Ureter (tissue), 1 donor: Measurements from ENCODE around the gene TCF12. TPM values are rescaled to one million over a fixed set of nuclear protein-coding genes. Genes with fewer than 3 reads are reported as not detected.
A peak's percentile ranks its signal among the peaks of the same experiment; 100 is the strongest.

Experiments
- DNase-seq: peaks from one replicate; pipeline ENCODE4 v3.0.0-alpha.2; 2020; ENCODE audit warnings: low spot score
- total RNA-seq: library from RNA; stranded (reverse); gene quantifications from one replicate; pipeline ENCODE4 v1.2.4, GENCODE V29; 2023
- donor health status: DM: yes; HTN: yes; CAD: no.

Gene TCF12
- total RNA-seq, 1 donor from 2014 or later: 158 TPM

DNA sequence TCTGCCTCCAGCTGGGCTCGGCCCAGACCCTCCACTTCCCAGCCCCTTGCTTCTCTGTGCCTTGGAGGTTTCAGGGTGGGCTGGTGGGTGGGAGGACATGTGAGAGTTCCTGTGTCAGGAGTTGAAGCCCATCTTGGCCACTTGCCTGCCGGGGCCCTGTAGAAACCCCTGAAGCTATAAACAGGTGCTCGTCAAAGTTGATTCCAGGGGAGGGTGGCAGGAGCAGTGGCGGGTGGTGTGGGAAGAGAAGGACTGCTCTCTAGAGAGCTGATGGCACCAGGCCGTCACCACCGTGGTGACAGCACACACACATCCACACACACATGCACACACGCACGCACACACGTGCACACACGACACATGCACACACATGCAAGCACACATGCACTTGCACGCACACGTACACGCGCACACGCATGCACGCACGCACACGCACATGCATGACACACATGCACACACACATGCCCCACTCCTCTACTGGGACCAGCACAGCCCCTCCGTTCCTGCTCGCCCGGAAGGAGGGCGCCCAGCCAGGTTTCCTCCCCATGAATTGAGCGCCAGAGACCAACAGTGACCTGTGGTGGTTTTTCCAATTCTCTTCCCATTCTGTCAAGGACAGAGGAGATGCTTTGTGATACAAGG is 401.6 kb downstream of the TCF12 start:
- no peak for DNase-seq

DNA sequence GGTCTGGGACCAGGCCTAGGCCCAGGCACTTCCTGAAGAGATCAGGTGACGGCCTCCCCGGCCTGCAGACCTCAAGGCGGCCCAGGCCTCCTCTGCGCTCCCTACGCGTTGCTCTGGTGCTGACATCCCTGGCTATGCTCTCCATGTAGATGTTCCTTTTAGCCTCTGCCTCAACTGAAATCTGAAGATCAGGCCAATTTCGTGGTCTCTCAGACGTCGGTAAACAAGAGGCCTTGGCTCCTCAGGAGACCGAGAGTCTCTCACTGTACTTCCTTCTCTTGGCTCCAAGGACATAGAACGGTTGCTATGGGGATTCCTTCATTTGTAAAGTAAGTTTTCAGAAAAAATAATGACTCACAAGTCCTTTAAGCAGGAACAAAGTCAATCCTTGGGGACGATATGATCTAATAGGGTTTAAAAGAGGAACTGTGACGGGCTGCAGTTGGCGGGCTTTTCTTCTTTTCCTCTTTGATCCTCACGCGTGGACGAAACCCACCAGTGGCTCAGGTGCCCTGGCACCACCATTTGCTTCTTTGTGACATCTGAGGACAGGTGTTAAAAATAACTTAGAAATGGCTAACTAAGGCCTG is 402.3 kb downstream of the TCF12 start:
- DNase-seq: no peak

DNA sequence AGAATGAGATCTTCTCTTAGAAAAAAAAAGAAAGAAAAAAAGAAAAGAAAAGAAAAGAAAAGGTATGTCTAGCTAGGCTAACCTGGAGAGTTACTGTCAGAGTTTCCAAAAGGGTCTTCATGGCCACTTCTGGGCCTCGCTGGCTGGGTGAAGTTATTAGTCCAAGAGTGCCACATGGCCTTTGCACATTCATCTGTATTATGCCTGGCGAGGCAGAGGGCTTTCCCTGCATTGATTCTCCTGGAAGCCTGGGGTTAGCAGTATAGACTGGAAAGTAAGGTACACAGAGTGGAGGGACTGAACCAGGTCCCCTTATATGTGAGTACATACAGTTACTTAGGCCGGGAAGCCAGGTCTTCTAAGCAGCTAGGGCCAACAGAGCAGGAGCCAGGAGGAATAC is 403.0 kb downstream of the TCF12 start:
- DNase-seq: no peak

DNA sequence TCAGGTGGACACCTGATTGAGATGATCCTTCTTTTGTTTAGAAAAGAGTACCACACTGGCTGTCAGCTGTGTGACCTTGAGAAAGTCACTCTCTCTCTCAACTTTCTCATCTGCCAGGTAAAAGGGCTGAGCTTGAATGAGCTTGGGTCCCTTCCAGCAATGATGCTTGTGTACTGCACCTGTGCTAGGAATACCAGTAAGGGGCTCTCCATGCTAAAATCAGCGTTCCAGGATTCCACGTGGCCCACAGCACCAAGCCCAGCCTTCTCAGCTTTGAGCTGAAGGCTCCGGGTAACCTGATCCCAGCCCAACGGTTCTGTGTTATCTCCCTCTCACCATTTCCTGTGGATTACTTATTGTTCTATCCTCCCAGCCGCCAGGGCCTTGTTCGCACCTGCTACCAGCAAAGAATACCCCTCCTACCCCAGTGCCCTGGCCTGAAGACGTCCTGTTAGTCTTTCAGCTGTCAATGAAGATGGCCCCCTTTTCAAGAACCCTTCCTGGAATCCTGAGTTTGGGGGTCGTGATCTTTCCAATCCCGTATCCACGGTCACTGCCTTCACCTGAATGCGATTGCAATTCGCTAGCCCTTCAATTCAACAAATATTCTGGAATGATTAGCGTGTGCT is 403.6 kb downstream of the TCF12 start:
- no peak for DNase-seq

DNA sequence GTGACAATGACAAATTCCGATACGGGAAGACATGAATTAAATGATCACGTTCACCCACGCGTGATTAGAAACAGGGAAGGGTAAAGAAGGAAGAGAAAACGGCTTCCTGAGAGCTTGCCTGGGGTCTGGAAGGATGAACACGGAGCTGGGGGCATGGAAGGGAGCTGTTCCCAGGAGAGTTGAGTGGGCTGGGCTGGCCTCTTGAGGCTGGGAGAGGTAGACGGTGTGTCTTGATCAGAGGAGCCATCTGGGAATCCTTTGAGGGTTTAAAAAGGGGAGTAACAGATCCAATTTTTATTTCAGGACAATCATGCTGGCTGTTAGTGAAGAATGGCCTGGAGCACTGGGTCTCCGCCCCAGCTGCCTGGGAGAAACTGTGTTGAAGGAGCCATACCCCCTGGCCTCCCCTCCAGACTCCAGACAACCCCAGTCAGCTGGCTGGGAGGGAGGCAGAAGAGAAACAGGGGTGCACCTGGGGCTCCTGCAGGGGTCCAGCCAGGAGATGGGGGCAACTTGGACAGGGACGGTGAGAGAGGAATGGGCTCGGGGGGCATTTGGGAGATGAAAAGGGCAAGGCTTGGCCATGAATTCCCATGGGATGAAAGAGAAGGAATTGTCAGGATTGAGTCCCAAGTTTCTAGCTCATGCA is 404.3 kb downstream of the TCF12 start:
- DNase-seq: no peak

DNA sequence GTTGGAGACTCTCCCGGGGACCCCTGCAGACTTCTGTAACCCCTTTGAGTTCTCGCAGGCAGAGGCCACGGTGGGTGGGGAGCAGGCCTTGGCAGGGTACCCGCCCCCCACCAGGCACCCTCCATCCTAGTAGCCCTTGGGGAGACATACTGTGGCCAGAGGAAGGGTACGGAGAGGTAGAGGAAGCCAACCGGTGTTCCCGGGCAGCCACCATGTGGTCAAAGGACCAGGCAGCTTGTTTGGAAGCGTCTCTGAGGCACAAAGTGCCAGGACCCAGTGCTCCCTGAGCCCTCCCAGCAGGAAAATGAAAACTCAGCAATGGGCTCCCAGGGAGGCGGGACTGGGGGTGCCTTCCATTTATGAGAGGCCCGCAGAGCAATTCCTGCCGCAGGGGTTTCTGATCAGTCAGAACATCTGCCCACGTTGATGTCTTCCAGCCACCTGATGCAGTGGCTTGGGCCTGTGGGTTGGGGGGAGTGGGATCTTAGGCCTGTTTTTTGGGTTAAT is 404.9 kb downstream of the TCF12 start:
- no peak for DNase-seq

DNA sequence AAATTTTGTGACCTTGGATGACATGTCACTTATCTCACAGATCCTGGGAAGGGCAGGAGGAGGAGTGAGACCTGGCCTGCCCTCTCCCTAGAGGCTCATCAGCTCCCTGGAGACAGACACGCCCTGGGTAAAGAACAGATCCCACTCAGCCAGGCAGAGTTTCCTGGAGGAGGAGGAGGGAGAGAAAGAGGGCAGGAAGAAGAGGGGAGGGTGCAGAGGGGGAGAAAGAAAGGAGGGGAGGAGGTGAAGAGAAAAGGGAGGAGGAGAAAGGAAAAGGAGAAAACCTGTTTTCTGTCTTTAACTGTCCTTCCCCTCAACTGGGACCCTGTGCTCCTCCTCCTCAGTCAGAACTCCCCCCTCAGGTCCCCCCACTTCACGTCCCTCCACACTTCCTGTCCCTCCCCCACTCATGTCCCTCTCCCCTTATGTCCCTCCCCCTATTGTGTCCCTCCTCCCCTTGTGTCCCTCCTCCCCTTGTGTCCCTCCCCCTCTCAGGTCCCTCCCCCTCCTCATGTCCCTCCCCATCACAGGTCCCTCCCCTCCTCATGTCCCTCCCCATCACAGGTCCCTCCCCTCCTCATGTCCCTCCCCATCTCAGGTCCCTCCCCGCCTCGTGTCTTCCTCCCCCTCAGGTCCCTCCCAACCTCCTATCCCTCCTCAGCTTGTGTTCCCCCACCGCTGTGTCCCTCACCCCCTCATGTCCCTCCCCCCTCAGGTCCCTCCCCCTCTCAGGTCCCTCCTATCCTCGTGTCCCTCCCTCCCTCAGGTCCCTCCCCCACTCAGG is 405.6 kb downstream of the TCF12 start:
- no peak for DNase-seq

DNA sequence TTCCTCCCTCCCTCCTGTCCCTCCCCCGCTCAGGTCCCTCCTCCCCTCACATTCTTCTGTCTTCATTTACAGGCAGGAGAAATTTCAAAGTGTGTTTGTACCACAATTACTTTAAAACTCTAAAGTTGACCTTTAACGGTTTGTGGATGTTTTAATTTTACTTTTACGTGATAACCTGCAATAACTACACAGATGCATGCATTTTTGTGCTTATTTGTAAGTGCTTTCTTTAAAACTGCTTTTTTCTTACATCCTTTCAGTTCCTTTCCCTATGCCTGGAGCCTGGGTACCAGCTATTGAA is 406.1 kb downstream of the TCF12 start:
- no peak for DNase-seq

DNA sequence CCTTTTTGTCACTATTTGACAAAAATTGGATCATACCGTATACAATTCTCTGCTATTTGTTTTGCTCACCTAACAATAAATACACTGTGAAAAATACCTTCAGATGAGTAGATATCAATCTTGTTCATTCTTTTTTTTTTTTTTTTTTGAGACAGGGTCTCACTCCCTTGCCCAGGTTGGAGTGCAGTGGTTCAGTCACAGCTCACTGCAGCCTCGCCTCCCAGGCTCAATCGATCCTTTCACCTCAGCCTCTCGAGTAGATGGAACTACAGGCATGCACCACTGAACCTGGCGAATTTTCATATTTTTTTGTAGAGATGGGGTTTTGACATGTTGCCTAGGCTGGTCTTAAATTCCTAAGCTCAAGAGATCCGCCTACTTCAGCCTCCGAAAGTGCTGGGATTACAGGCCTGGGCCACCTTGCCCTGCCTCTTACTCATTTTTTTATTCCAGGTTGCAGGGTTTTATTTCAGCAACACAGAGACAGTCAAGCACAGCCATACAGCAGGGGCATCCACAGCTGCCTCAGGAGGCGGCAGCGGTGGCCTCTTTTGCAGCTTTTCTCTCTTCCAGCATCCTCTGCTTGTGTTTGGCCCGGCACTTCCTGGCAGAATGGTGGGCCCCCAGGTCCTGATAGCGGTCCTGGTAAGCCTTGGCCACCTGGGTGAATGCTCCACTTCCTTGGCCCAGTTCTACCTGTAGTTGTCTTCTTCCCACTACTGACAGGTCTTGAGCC is 406.7 kb downstream of the TCF12 start:
- no peak for DNase-seq

DNA sequence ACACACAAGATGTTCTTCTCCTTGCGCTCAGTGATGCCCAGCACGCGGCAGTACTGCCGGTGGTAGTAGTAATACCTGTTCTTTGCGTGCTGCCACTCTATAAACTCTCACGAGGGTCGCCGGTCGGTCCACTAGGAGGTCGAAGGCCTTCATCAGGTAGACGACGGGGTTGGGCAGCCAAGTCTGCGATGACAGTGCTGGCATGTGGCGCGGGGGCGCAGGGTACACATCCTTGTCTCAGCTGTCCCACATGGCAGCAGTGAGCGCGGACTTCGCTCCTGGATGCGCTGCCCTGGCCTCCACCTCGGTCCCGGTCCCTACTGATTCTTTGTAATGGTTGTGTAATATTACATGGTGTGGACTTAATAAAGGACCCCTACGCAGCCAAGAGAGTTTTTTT is 407.8 kb downstream of the TCF12 start:
- no peak for DNase-seq

DNA sequence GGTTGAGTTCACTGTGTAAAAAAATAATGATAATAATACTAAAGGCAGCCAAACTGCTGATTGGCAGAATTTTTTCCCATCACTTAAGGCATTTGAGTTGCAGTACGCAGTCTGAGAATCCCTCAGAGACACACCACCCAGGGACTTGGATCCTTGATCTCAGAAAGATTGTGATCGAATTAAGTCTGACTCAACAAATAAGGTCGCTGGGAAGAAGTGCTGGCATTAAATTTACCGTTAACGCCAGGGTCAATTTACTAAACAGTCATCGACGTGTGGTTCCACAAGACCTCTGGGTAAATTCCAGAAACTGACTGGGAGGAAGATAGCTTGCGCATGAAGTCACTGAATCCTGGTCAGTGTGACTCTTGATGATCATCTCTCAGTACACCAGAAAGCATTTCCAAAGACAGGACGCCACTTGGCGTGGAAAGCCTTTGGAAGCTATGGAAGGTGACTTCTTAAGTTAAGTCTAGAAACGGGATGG is 409.6 kb downstream of the TCF12 start:
- DNase-seq: no peak

DNA sequence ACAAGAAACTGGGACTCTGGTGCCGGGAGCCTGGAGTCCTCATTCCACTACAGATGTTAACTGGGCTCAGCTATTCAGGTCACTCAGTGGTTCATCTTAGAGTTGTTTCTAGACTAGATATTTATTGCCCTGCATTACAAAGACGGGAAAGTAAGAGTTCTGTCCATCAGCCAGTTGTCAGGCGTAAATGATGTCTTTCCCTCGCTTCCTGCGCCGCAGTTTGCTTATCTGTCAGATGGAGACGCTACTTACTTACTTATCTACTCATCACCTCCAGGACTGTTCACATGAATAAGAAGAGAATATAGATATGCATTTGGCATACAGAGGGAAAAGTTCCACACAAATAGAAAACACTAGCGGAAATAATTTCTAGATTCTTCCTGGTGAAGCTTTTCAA is 410.0 kb downstream of the TCF12 start:
- no peak for DNase-seq

DNA sequence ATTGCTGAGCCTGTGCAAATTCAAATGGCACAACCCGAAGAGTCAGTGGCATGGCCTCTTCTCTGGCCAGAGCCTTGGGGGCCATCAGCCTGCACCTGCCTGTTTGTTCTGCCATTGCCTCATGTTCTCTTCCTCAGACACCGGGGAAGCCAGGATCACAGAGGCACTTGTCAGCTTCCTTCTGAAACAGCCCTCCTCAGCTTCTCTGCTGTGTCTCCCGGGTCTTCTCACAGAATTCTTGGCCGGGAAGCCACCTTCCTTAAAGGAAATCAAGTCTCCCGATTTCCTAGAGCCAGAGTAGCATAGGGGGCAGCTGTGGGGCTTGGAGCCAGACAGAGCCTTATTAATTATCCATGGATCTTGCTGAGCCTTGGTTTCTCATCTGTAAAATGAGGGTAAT is 410.5 kb downstream of the TCF12 start:
- DNase-seq: no peak

DNA sequence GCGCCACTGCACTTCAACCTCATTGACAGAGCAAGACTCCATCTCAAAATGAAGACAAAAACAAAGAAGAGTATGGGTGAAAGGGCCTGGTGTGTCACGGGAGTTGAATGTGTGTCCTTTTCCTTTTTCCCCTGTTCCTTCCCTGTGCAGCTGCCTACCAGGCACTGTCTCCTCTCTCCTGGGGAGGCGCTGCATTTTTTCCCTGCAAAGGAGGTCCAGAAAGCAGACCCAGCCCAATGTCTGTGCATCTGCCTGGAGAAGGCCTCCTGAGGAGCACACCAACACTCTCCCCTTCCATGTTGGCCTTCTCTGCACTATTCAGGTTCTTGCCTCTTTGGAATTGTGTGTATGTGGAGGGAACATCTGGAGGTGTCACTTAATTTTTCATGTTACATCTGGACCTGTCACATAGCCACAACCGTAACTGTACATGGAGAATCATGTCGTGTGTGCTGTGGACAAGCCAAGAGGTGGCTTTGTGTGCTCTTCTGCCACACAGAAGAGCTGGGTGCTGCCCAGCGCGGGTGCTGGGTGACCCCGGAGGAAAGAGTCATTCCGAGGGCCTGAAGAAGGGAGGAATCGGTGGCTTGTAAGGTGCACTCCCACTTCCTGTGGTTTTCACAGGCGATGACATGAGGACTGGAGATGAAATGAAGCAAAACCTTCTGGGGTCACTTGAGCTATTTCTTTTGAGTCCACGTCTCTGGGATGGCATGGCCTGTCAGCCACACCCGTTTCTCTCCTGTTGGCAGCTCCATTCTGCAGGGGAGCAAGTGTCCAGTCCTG is 411.3 kb downstream of the TCF12 start:
- DNase-seq: no peak

DNA sequence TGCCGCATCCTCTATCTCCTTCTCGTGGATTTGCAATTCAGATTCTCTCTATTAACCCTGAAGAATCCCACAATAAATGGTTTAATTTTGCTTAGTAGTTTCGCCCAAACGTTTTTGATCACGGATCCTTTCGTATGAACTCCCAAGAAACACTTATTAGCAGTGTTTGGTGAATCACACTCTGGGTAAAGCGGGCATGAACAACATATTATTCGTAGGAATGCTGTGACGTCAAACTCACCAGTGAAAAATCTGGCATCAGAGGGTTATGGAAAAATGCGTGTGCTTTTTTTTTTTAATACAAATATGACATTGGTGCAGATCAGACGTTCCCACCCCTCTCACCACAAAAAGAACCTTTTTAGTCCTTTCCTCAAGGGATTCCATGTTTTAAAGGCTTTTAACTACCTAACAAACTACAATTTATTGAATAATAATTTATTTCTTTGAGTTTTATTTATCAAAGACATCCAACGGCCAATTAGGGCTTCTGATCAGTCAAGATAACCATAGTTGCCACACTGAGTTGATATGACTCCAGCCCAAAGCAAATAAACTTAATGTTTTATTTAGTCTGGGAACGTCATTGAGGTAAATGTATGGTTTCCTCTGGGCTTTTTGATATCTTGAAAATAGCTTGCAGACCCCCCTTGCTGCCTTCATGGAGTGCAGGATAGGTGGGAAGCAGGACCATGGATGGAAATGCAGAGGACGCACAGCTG is 412.3 kb downstream of the TCF12 start:
- DNase-seq: no peak

DNA sequence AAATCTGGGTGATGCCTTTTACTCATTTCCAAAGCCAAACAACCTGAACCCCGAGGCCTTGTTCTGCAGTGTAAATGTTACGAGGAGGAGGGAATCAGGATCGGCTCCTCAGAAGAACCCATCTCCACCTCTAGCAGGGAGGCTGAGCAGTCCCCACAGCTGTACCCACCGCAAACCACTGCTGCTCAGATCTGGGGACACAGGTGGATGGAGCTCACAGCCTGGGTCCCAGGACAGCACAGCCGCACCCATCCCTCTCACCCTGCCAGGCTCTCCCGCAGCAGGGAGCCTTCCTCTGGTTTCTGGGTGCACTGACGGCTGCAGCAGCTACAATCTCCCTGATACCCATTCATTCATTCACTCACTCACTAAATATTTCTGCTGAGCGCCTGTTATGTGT is 413.9 kb downstream of the TCF12 start:
- no peak for DNase-seq

DNA sequence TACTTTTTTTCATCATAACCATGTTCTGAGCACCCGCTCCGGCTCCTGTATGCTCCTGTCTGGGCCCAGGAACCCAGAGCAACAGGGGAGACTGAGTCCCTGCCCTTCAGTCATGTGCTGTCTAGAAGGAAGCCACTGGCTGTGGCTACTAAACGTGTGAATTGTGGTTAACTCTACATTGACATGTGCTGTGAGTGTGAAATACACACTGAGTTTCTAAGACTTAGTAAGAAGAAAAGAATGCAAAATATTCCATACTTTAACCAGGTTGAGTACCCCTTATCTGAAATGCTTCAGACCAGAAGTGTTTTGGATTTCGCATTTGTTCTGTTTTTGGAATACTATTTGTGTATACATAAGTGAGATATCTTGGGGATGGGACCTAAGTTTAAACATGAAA is 415.0 kb downstream of the TCF12 start:
- DNase-seq: no peak

DNA sequence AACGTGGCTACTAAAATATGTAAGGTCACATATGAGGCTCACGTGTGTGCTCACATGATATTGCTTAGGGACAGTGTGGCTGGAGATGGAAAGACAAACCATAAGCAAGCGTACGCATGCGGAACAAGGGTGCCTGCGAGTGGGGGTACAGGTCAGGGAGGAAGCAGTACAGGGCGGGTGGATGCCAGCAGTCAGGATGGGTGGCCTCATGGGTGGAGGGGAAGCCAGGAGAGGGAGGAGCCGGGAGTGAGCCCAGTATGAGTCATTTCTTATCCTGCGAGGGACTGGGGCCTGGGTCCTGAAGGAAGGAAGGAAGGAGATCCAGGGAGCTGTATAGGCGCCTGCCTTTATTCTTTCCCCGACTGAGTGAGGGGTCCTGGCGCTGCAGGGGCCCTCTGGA is 415.8 kb downstream of the TCF12 start:
- peak; percentile 58 for DNase-seq

DNA sequence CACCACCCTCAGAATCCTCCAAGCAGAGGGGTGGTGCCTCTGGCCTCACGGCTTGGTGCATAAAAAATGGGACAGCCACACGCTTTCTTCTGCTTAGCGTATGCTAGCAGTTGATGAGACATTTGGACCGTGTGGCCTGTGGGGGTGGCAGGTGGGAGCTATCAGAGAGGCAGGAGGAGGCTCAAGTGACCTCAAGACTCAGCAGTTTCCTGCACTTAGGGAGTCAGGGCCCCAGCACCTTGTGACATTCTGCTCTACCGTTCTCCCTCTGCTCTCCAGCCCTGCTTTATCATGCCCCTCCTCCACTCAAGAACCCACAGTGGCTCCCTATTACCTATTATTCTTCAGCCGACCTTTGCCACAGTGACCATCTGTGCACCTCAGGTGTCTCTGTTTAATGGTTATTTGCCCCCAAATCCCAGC is 416.9 kb downstream of the TCF12 start:
- no peak for DNase-seq

DNA sequence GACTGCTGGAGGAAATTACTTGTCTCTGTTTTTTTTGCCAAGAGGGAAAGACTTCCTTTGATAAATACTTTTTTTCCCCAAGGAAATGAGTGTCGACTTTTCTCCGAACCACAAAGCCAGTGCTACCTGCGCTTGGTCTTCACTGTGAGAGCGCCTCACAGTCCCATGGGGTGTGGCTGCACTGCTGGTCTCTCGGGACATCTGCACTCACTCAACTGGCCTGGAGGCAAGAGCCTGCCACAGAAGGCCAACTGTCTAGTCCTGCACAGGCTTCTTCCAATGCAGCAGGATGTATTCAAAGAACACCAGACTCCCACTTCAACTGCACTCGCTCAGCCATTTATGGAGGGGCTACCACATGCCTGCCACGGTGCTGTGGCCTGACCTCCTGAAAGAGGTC is 417.3 kb downstream of the TCF12 start:
- DNase-seq: no peak
